K562 (cell line): ENCODE data around the gene FITM1. TPM values are rescaled to one million over a fixed set of nuclear protein-coding genes. Genes with fewer than 3 reads are reported as not detected.
A peak's percentile ranks its signal among the peaks of the same experiment; 100 is the strongest.

Experiments
- CCNT2 ChIP-seq: IDR thresholded peaks from 2 replicates; pipeline ENCODE4 v1.6.1; 2011; ENCODE audit warnings: borderline replicate concordance, low read depth, mild to moderate bottlenecking, moderate library complexity, mixed read lengths, low read length; ENCODE audit not compliant: insufficient read length; ENCODE audit errors: extremely low read depth
- CHD4 ChIP-seq: fragments of 200-600 bp; sonication (generic); IDR thresholded peaks from 3 replicates; pipeline ENCODE4 v1.6.1; 2012; ENCODE audit warnings: low read depth, mild to moderate bottlenecking, mixed read lengths, low read length, inconsistent platforms; ENCODE audit not compliant: insufficient read depth, insufficient replicate concordance, poor library complexity, severe bottlenecking
- E2F4 ChIP-seq: sonication (generic); formaldehyde crosslinking; IDR thresholded peaks from 2 replicates; pipeline ENCODE4 v1.8.0; 2022; ENCODE audit warnings: mild to moderate bottlenecking, low read depth, missing genetic modification reagents
- HMG20B ChIP-seq: fragments of 250-450 bp; sonication (Bioruptor Pico); IDR thresholded peaks from 2 replicates; pipeline ENCODE4 v1.5.0; 2021; ENCODE audit warnings: mild to moderate bottlenecking
- MAZ ChIP-seq, 2 experiments: fragments of 450-650 bp in 1 of 2; sonication (generic) in 1 of 2; formaldehyde crosslinking; IDR thresholded peaks in 1 of 2; conservative IDR thresholded peaks in 1 of 2; 2 replicates each; pipeline versions ENCODE4 v1.4.0 to v1.5.0; 2020; ENCODE audit warnings: mild to moderate bottlenecking in 1 of 2, missing genetic modification reagents in 1 of 2
- NCOA4 ChIP-seq: fragments of 450-650 bp; IDR thresholded peaks from 2 replicates; pipeline ENCODE4 v1.6.1; 2018; ENCODE audit warnings: mild to moderate bottlenecking; ENCODE audit not compliant: partially characterized antibody
- NR2C2 ChIP-seq, 2 experiments: fragments of 200-800 bp in 1 of 2; sonication (Bioruptor generic) in 1 of 2; sonication (generic) in 1 of 2; formaldehyde crosslinking in 1 of 2; IDR thresholded peaks; 2 replicates each; pipeline versions ENCODE4 v1.6.1 to v1.8.0; 2016 to 2022; ENCODE audit warnings: mild to moderate bottlenecking in 1 of 2, missing compliant biosample characterization in 1 of 2, missing genetic modification characterization in 1 of 2, missing genetic modification reagents in 1 of 2
- POU5F1 ChIP-seq: fragments of 150-350 bp; IDR thresholded peaks from 2 replicates; pipeline ENCODE4 v1.6.1; 2014; ENCODE audit warnings: borderline replicate concordance, low read length, low read depth, mild to moderate bottlenecking; ENCODE audit not compliant: partially characterized antibody
- ZNF280A ChIP-seq: fragments of 450-650 bp; IDR thresholded peaks from 2 replicates; pipeline ENCODE4 v1.6.1; 2018; ENCODE audit warnings: mild to moderate bottlenecking, low read depth; ENCODE audit not compliant: partially characterized antibody
- ZNF318 ChIP-seq, 2 experiments: fragments of 450-650 bp; IDR thresholded peaks; 2 replicates each; pipeline ENCODE4 v1.6.1; 2016; ENCODE audit warnings: mild to moderate bottlenecking in 2 of 2, borderline replicate concordance in 1 of 2, low read depth in 1 of 2, moderate library complexity in 1 of 2
- polyA plus RNA-seq, 8 experiments: library from polyadenylated mRNA; depleted of rRNA in 4 of 8; stranded (reverse) in 5 of 8; unstranded in 3 of 8; fragments of >200 nt; fragmentation: Nextera tagmentation in 2 of 8; fragmentation: Illumina TruSeq in 1 of 8; extraction: Ambion mirVana in 2 of 8; extraction: Trizol in 1 of 8; gene quantifications; 2 replicates each; pipeline versions ENCODE4 v1.2.1 to v1.2.3, GENCODE V29; 2011 to 2014; ENCODE audit warnings: inconsistent platforms in 1 of 8, missing spikeins in 1 of 8
- total RNA-seq, 7 experiments: library from RNA; depleted of rRNA in 6 of 7; stranded (reverse); fragments of >200 nt in 6 of 7; fragmentation: Illumina TruSeq in 2 of 7; extraction: Trizol in 2 of 7; gene quantifications; 2 replicates each; pipeline versions ENCODE4 v1.2.1 to v1.2.3, GENCODE V29; 2011 to 2021; ENCODE audit warnings: low replicate concordance in 1 of 7
- TF ChIP-seq, protein P1 (sequence below): sonication (generic); formaldehyde crosslinking; IDR thresholded peaks from 2 replicates; pipeline ENCODE4 v1.8.1; 2023; ENCODE audit warnings: mild to moderate bottlenecking, missing genetic modification reagents

Gene FITM1
- total and polyA plus RNA-seq, 9 of the 15 experiments (the other 6 are each of a cell fraction or from before 2014, with no cell fraction given): 0.09 to 0.20 TPM; not detected in 7

DNA sequence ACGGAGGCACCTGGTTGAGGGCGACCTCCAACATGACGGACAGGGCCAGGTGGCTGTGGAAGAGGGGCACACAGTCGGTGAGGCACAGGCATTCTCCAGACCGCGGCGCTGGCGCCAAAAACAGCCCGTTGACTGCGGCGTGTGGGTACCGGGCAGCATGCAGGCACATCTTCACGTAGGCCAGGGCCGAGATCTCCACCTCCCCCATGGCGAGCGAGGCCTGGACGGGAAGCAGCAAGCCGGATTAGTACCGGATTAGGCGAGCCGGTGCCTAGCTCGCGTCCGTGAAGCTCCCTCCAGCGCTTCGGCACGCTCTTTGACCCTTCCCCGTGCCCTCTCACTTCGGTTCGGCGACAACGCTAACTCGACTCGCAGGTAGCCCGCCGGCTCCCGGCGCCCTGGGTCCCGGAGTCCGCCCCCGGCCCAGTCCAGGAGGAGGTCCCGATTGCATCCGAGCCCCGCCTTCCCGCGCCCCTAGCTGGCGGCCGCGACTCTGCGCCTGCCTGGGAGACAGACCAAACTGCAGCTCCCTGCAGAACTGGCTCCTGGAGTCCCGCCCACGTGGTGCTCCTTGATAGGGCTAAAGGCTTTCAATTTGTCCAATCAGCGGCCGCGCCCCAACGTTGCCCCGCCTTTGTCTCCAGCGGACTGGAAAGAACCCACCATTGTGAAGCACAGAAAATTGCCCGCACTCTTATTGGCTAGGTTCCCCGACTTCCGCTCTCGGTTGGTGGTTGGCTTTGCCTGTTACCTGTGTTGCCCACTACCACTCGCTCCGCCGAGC, 10.8 kb downstream of the FITM1 start, which contains the start of gene EMC9 (continued):
- no peak for TF ChIP-seq E2F4 (CRISPR knock-in tag)
- TF ChIP-seq ZNF280A: no peak
- no peak for TF ChIP-seq NCOA4
- TF ChIP-seq, protein P1, sequence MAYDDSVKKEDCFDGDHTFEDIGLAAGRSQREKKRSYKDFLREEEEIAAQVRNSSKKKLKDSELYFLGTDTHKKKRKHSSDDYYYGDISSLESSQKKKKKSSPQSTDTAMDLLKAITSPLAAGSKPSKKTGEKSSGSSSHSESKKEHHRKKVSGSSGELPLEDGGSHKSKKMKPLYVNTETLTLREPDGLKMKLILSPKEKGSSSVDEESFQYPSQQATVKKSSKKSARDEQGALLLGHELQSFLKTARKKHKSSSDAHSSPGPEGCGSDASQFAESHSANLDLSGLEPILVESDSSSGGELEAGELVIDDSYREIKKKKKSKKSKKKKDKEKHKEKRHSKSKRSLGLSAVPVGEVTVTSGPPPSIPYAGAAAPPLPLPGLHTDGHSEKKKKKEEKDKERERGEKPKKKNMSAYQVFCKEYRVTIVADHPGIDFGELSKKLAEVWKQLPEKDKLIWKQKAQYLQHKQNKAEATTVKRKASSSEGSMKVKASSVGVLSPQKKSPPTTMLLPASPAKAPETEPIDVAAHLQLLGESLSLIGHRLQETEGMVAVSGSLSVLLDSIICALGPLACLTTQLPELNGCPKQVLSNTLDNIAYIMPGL (CRISPR knock-in tag): no peak
- no peak for TF ChIP-seq ZNF318 (IDR thresholded peaks at IDR 0.05; ENCODE audit: borderline replicate concordance in 1 of 2, low read depth in 1 of 2)
- no peak for TF ChIP-seq CCNT2
- peak; percentile 32 to 47 for TF ChIP-seq MAZ (CRISPR knock-in tag; conservative IDR thresholded peaks at IDR 0.05 in 1 of 2, IDR thresholded peaks at IDR 0.05 in 1 of 2)
- no peak for TF ChIP-seq HMG20B (CRISPR knock-in tag)
- TF ChIP-seq CHD4: no peak
- TF ChIP-seq NR2C2 (CRISPR knock-in tag; IDR thresholded peaks at IDR 0.05): no peak
- TF ChIP-seq NR2C2 (tag; IDR thresholded peaks at IDR 0.05): peak; percentile 76
- TF ChIP-seq POU5F1: no peak
